Sigmoid colon (tissue), 7 donors: ENCODE data around the gene SYK. TPM values are rescaled to one million over a fixed set of nuclear protein-coding genes. Genes with fewer than 3 reads are reported as not detected.

Source experiments
- DNase-seq: peaks from one replicate; pipeline ENCODE4 v3.0.0-alpha.2; 2019
- H3K27ac ChIP-seq, 4 donors: fragments of 200-600 bp; sonication (generic); one replicate each; pipeline ENCODE4 v1.5.1; 2016 to 2019; ENCODE audit warnings: mild to moderate bottlenecking in 1 of 4
- H3K27me3 ChIP-seq, 3 donors: fragments of 200-600 bp; sonication (generic); one replicate each; pipeline ENCODE4 v1.5.1; 2019; ENCODE audit warnings: mild to moderate bottlenecking in 1 of 3
- H3K36me3 ChIP-seq, 4 donors: fragments of 200-600 bp; sonication (generic); one replicate each; pipeline ENCODE4 v1.5.1; 2016 to 2019
- H3K4me1 ChIP-seq, 4 donors: fragments of 200-600 bp; sonication (generic); one replicate each; pipeline ENCODE4 v1.5.1; 2017 to 2019
- H3K4me3 ChIP-seq, 4 donors: fragments of 200-600 bp; sonication (generic); one replicate each; pipeline ENCODE4 v1.5.1; 2017 to 2019; ENCODE audit warnings: mild to moderate bottlenecking in 2 of 4, moderate library complexity in 1 of 4
- H3K9me3 ChIP-seq, 4 donors: fragments of 200-600 bp in 3 of 4; sonication (generic) in 3 of 4; one replicate each; pipeline versions ENCODE4 v1.5.1 to v1.6.1; 2013 to 2019
- EP300 ChIP-seq, 4 donors: sonication (generic); formaldehyde crosslinking; IDR thresholded peaks; one replicate each; pipeline ENCODE4 v1.6.1; 2017; ENCODE audit warnings: antibody characterized with exemption in 4 of 4
- POLR2A ChIP-seq, 2 donors: fragments of 450-650 bp; IDR thresholded peaks; one replicate each; pipeline ENCODE4 v1.6.1; 2016; ENCODE audit warnings: antibody characterized with exemption in 2 of 2, mild to moderate bottlenecking in 2 of 2, moderate library complexity in 2 of 2
- POLR2AphosphoS5 ChIP-seq, 4 donors: sonication (generic); formaldehyde crosslinking; IDR thresholded peaks; one replicate each; pipeline ENCODE4 v1.6.1; 2017; ENCODE audit warnings: antibody characterized with exemption in 4 of 4
- WGBS, 2 donors: extraction: QIAGEN DNeasy Blood & Tissue Kit; methylation state at CpG; one replicate each; pipeline ENCODE4 v1.1.7; 2013; 5-methylcytosine and 5-hydroxymethylcytosine counted together
- intact Hi-C: fragments of 100-400 bp; cut with DNase I; formaldehyde crosslinking; loops from one replicate; pipeline ENCODE4 v1.15.1; 2023
- polyA plus RNA-seq, 3 donors: library from polyadenylated mRNA; stranded (reverse); fragments of 200-250 nt; gene quantifications; one replicate each; pipeline ENCODE4 v1.2.3, GENCODE V29; 2013
- total RNA-seq, 4 donors: library from RNA; depleted of rRNA; stranded (reverse); fragments of >200 nt; gene quantifications; one replicate each; pipeline ENCODE4 v1.1.0, GENCODE V29; 2016
- TF ChIP-seq, protein P1 (sequence below), 4 experiments: fragments of 450-650 bp in 3 of 4; fragments of 200-600 bp in 1 of 4; IDR thresholded peaks; one replicate each; pipeline ENCODE4 v1.5.1; 2016 to 2019; ENCODE audit warnings: antibody characterized with exemption in 4 of 4, mild to moderate bottlenecking in 3 of 4, moderate library complexity in 2 of 4
- donor health status: healthy with polysubstance abuse.
- donor health status: Bipolar disorder and iron deficiency.
- donor health status: healthy.

Gene SYK
- total and polyA plus RNA-seq, 7 donors = 7.8 to 35.8 (median 16.4) TPM

- H3K4me3 ChIP-seq = no peak overlapping the region
- no peaks in the 10 kb centered on the region for H3K27me3 ChIP-seq
- TF ChIP-seq EP300 (IDR thresholded peaks at IDR 0.05) (no peak), POLR2A (IDR thresholded peaks at IDR 0.05) (no peak), POLR2AphosphoS5 (IDR thresholded peaks at IDR 0.05) (no peak)
- TF ChIP-seq, protein P1, sequence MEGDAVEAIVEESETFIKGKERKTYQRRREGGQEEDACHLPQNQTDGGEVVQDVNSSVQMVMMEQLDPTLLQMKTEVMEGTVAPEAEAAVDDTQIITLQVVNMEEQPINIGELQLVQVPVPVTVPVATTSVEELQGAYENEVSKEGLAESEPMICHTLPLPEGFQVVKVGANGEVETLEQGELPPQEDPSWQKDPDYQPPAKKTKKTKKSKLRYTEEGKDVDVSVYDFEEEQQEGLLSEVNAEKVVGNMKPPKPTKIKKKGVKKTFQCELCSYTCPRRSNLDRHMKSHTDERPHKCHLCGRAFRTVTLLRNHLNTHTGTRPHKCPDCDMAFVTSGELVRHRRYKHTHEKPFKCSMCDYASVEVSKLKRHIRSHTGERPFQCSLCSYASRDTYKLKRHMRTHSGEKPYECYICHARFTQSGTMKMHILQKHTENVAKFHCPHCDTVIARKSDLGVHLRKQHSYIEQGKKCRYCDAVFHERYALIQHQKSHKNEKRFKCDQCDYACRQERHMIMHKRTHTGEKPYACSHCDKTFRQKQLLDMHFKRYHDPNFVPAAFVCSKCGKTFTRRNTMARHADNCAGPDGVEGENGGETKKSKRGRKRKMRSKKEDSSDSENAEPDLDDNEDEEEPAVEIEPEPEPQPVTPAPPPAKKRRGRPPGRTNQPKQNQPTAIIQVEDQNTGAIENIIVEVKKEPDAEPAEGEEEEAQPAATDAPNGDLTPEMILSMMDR (IDR thresholded peaks at IDR 0.05) = no peak
- H3K9me3 ChIP-seq = peaks cover 0 to 5% (median 0%) of the 10 kb centered on the region in 4 donors
- intact Hi-C loops = no loop called here
- WGBS, 2 donors = 49 to 61% methylated on average over 3 of the region's 3 CpGs
- no peak overlapping the region for H3K27ac ChIP-seq
- no peak for DNase-seq
- no peaks in the 10 kb centered on the region for H3K4me1 ChIP-seq
- H3K36me3 ChIP-seq = no peaks in the 10 kb centered on the region
These were observed 26.9 kb upstream of the SYK start for GRCh38 chr9:90774682-90775081.

- H3K4me3 ChIP-seq = no peak overlapping the region
- no peaks in the 10 kb centered on the region for H3K27me3 ChIP-seq
- no peak for DNase-seq
- H3K27ac ChIP-seq = no peak overlapping the region
- H3K4me1 ChIP-seq = no peaks in the 10 kb centered on the region
- H3K36me3 ChIP-seq = no peaks in the 10 kb centered on the region
- 48 to 62% methylated on average over 3 of the region's 3 CpGs for WGBS, 2 donors
- no peak for TF ChIP-seq POLR2AphosphoS5 (IDR thresholded peaks at IDR 0.05)
- no peak for TF ChIP-seq POLR2A (IDR thresholded peaks at IDR 0.05)
- TF ChIP-seq, protein P1 (IDR thresholded peaks at IDR 0.05) = no peak
- no peak for TF ChIP-seq EP300 (IDR thresholded peaks at IDR 0.05)
- intact Hi-C loops = no loop called here
- peaks cover 0 to 5% (median 0%) of the 10 kb centered on the region in 4 donors for H3K9me3 ChIP-seq
These were observed 26.0 kb upstream of the SYK start for GRCh38 chr9:90775657-90776056.

DNA sequence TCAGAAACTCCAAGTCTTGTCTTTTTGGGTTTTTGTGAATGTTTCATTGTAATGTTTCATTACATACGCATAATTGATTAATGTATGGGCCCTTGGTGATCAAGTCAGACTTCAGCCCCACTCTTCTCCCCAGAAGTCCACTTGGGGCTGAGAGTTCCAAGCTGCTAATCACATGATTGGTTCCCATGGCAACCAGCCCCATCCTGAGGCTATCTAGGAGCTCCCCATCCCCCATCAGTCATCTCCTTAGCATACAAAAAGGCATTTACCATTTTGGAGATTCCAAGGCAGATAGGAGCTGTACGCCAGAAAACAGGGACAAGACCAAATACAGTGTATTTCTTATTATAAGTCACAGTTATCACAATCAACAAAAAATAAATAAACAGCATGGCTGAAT lies 22.9 kb upstream of the SYK start:
- TF ChIP-seq POLR2AphosphoS5 (IDR thresholded peaks at IDR 0.05) = no peak
- no peak for TF ChIP-seq POLR2A (IDR thresholded peaks at IDR 0.05)
- TF ChIP-seq, protein P1 (IDR thresholded peaks at IDR 0.05) = no peak
- no peak for TF ChIP-seq EP300 (IDR thresholded peaks at IDR 0.05)
- Histone ChIP-seq H3K27me3 (no peaks in the 10 kb centered on the region), H3K27ac (no peak overlapping the region), H3K36me3 (no peaks in the 10 kb centered on the region), H3K4me3 (no peak overlapping the region), H3K4me1 (no peaks in the 10 kb centered on the region), H3K9me3 (peaks cover 0 to 5% (median 0%) of the 10 kb centered on the region in 4 donors)
- 94 to 95% methylated on average over 2 of the region's 2 CpGs for WGBS, 2 donors
- intact Hi-C loops = no loop called here
- DNase-seq = no peak

- 21 to 64% methylated on average over 3 of the region's 3 CpGs for WGBS, 2 donors
- intact Hi-C loops = no loop called here
- no peak overlapping the region for H3K27ac ChIP-seq
These were observed 18.1 kb upstream of the SYK start for GRCh38 chr9:90783552-90783951.

More at GRCh38 chr9:90783552-90783951, 18.1 kb upstream of the SYK start:
- Histone ChIP-seq H3K4me3 (no peak overlapping the region), H3K4me1 (no peaks in the 10 kb centered on the region), H3K36me3 (no peaks in the 10 kb centered on the region), H3K27me3 (peaks cover 0 to 4% (median 0%) of the 10 kb centered on the region in 3 donors), H3K9me3 (no peaks in the 10 kb centered on the region)
- TF ChIP-seq EP300 (IDR thresholded peaks at IDR 0.05) = no peak
- TF ChIP-seq POLR2AphosphoS5 (IDR thresholded peaks at IDR 0.05) = no peak
- TF ChIP-seq, protein P1 (IDR thresholded peaks at IDR 0.05) = no peak
- no peak for TF ChIP-seq POLR2A (IDR thresholded peaks at IDR 0.05)
- no peak for DNase-seq
